ENCODE data around the gene MRPL45. TPM values are rescaled to one million over a fixed set of nuclear protein-coding genes. Genes with fewer than 3 reads are reported as not detected.
A peak's percentile ranks its signal among the peaks of the same experiment; 100 is the strongest.
"Not testable (repeated sequence)": the region's sequence is repeated elsewhere in the genome, so short reads cannot be mapped to it uniquely, and the experiment has no call there.

MRPL45 gene
- total RNA-seq (10 to 100 TPM; 16.9 to 19.5 TPM), polyA plus RNA-seq (10 to 100 TPM; 18.5 to 22.2 TPM)

DNA sequence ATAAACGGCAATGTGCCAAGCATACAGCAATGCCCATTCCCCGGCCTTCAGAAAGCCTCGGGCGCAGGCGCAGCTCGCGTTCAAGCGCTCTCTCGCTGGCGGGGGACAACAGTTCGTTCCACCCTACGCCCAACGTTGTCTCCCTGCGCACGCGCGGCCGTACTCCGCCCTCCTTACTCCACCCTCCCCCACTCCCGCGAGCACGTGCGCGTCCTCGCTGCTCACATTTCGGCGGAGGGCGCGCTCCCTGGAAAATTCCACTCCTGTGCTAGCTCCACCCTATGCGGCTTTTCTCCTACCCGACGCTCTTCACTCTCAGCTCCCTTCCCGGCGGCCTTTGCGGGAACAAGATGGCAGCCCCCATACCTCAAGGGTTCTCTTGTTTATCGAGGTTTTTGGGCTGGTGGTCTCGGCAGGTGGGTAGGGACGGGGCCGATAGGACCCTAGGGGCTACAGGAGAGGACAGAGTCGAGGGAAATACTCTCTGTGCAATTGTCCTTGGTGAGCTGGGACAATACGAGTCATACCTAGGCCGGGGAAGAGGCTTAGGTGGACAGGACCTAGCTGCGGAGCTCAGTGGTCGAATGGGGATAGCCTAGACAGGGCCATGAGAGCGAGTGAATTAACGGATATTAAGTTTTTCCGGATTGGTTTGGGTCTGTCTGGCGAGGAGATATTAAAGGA is at the start of gene MRPL45:
TSS of gene MRPL45 (plus strand) at position 335 of the 684 bp plus-strand sequence. CDS start at position 351, 16 bp downstream.
- not testable (repeated sequence) for H3K36me3 ChIP-seq (ENCODE audit: control insufficient read depth in 4 of 4, insufficient read depth in 3 of 4, low read depth in 1 of 4, low read length in 3 of 4); H3K4me1 ChIP-seq (ENCODE audit: control insufficient read depth in 4 of 4, insufficient read depth in 4 of 4, low read length in 3 of 4); H3K27me3 ChIP-seq (ENCODE audit: control insufficient read depth in 4 of 4, insufficient read depth in 4 of 4, low read length in 3 of 4); H3K9me3 ChIP-seq (ENCODE audit: control insufficient read depth in 4 of 4, low read length in 3 of 4)
- peak; percentile 97 for TF ChIP-seq YY1 (IDR thresholded peaks at IDR 0.05)
- TF ChIP-seq RXRA (IDR thresholded peaks at IDR 0.05): peak; percentile 38 to 67
- peak; percentile 9 for TF ChIP-seq NR2F2 (IDR thresholded peaks at IDR 0.05)
- TF ChIP-seq, protein P1, sequence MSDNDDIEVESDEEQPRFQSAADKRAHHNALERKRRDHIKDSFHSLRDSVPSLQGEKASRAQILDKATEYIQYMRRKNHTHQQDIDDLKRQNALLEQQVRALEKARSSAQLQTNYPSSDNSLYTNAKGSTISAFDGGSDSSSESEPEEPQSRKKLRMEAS (IDR thresholded peaks at IDR 0.05): peak; percentile 98
- TF ChIP-seq, protein P2, sequence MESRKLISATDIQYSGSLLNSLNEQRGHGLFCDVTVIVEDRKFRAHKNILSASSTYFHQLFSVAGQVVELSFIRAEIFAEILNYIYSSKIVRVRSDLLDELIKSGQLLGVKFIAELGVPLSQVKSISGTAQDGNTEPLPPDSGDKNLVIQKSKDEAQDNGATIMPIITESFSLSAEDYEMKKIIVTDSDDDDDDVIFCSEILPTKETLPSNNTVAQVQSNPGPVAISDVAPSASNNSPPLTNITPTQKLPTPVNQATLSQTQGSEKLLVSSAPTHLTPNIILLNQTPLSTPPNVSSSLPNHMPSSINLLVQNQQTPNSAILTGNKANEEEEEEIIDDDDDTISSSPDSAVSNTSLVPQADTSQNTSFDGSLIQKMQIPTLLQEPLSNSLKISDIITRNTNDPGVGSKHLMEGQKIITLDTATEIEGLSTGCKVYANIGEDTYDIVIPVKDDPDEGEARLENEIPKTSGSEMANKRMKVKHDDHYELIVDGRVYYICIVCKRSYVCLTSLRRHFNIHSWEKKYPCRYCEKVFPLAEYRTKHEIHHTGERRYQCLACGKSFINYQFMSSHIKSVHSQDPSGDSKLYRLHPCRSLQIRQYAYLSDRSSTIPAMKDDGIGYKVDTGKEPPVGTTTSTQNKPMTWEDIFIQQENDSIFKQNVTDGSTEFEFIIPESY (IDR thresholded peaks at IDR 0.05): peak; percentile 72
- TF ChIP-seq ATF3 (IDR thresholded peaks at IDR 0.05): peak; percentile 35
- TF ChIP-seq GABPA (IDR thresholded peaks at IDR 0.05 in 1 of 2, conservative IDR thresholded peaks at IDR 0.05 in 1 of 2): peak in 1 of 2 donors; percentile 60
- peak; percentile 18 to 54 for TF ChIP-seq HNF4A (conservative IDR thresholded peaks at IDR 0.05)
- TF ChIP-seq EGR1 (IDR thresholded peaks at IDR 0.05; ENCODE audit: low read depth in 2 of 2): peak in 1 of 2 donors; percentile 27
- TF ChIP-seq SP1 (IDR thresholded peaks at IDR 0.05): peak; percentile 88
- peak in 1 of 2 donors; percentile 13 for TF ChIP-seq RAD21 (IDR thresholded peaks at IDR 0.05)
- under 1% methylated on average over 48 of the region's 48 CpGs for WGBS
- H3K9ac ChIP-seq (ENCODE audit: low read depth in 1 of 2, low read length in 2 of 2): peak within 1 kb of the TSS; percentile 19 to 74
- peak within 1 kb of the TSS; percentile 58 to 80 (median 79) for H3K4me3 ChIP-seq (ENCODE audit: low read depth in 1 of 3, low read length in 3 of 3)
- peak within 1 kb of the TSS; percentile 61 to 63 for H3K27ac ChIP-seq (ENCODE audit: low read depth in 1 of 2, low read length in 2 of 2)
- peak; percentile 96 for DNase-seq (ENCODE audit: low spot score)

DNA sequence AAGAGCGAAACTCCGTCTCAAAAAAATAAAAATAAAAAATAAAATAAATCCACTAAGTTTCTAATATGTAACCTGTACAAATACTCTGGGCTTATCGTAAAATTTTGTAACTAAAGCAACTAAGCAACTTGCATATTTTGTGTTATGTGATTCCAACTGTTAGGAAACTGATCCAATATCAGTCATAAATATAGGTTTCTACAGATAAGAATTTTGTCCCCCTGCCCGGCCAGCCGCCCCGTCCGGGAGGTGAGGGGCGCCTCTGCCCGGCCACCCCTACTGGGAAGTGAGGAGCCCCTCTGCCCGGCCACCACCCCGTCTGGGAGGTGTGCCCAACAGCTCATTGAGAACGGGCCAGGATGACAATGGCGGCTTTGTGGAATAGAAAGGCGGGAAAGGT is 43.8 kb upstream of the MRPL45 start:
- not testable (repeated sequence) for H3K9ac ChIP-seq (ENCODE audit: low read depth in 1 of 2, low read length in 2 of 2); H3K4me3 ChIP-seq (ENCODE audit: low read depth in 1 of 3, low read length in 3 of 3); H3K27ac ChIP-seq (ENCODE audit: low read depth in 1 of 2, low read length in 2 of 2); H3K36me3 ChIP-seq (ENCODE audit: control insufficient read depth in 4 of 4, insufficient read depth in 3 of 4, low read depth in 1 of 4, low read length in 3 of 4); H3K4me1 ChIP-seq (ENCODE audit: control insufficient read depth in 4 of 4, insufficient read depth in 4 of 4, low read length in 3 of 4); DNase-seq (ENCODE audit: low spot score); H3K9me3 ChIP-seq (ENCODE audit: control insufficient read depth in 4 of 4, low read length in 3 of 4); H3K27me3 ChIP-seq (ENCODE audit: control insufficient read depth in 4 of 4, insufficient read depth in 4 of 4, low read length in 3 of 4)
- 92% methylated on average over 10 of the region's 14 CpGs for WGBS

- H3K27me3 ChIP-seq (ENCODE audit: control insufficient read depth in 4 of 4, insufficient read depth in 4 of 4, low read length in 3 of 4); H3K36me3 ChIP-seq (ENCODE audit: control insufficient read depth in 4 of 4, insufficient read depth in 3 of 4, low read depth in 1 of 4, low read length in 3 of 4); H3K4me3 ChIP-seq (ENCODE audit: low read depth in 1 of 3, low read length in 3 of 3); DNase-seq (ENCODE audit: low spot score); H3K9me3 ChIP-seq (ENCODE audit: control insufficient read depth in 4 of 4, low read length in 3 of 4); H3K27ac ChIP-seq (ENCODE audit: low read depth in 1 of 2, low read length in 2 of 2); H3K4me1 ChIP-seq (ENCODE audit: control insufficient read depth in 4 of 4, insufficient read depth in 4 of 4, low read length in 3 of 4); H3K9ac ChIP-seq (ENCODE audit: low read depth in 1 of 2, low read length in 2 of 2): not testable (repeated sequence)
- WGBS: 47% methylated on average over 2 of the region's 2 CpGs
Observed at GRCh38 chr17:38254357-38254756, 42.6 kb upstream of the MRPL45 start.

DNA sequence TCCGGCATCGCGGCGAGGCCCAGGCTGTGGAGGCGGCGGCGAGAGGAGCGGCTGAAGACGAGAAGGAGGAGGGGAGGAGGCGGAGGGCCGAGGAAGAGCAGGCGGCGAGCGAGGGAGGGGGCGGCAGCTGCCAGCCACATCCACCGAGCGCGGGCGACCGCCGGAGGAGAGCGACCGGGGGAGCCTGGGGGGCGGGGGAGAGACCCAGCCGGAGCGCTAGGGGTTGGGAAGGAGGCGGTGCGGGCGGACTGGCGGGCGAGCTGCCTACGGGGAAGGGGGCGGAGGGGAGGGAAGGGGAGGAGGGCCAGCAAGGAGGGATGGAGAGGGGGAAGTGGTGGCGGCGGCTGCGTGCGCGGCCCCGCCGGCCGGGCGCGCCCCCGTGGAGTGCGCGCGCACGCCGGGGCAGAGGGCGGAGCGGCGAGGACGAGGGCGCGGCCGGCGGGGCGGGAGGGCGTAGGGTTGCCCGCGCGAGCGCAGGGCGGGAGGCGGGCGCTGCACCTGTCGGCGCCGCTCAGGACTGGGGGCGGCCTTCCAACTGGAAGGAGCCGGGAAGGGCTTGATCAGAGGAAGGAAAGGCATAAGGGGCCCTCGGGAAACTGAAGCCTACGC is 39.9 kb upstream of the MRPL45 start:
- H3K27me3 ChIP-seq (ENCODE audit: control insufficient read depth in 4 of 4, insufficient read depth in 4 of 4, low read length in 3 of 4); H3K27ac ChIP-seq (ENCODE audit: low read depth in 1 of 2, low read length in 2 of 2); H3K36me3 ChIP-seq (ENCODE audit: control insufficient read depth in 4 of 4, insufficient read depth in 3 of 4, low read depth in 1 of 4, low read length in 3 of 4); H3K9me3 ChIP-seq (ENCODE audit: control insufficient read depth in 4 of 4, low read length in 3 of 4); H3K9ac ChIP-seq (ENCODE audit: low read depth in 1 of 2, low read length in 2 of 2); H3K4me1 ChIP-seq (ENCODE audit: control insufficient read depth in 4 of 4, insufficient read depth in 4 of 4, low read length in 3 of 4): not testable (repeated sequence)
- DNase-seq (ENCODE audit: low spot score): peak; percentile 80
- H3K4me3 ChIP-seq (ENCODE audit: low read depth in 1 of 3, low read length in 3 of 3): peak overlapping the region in 2 of 3 donors; percentile 40 to 46
- WGBS: under 1% methylated on average over 51 of the region's 73 CpGs

DNA sequence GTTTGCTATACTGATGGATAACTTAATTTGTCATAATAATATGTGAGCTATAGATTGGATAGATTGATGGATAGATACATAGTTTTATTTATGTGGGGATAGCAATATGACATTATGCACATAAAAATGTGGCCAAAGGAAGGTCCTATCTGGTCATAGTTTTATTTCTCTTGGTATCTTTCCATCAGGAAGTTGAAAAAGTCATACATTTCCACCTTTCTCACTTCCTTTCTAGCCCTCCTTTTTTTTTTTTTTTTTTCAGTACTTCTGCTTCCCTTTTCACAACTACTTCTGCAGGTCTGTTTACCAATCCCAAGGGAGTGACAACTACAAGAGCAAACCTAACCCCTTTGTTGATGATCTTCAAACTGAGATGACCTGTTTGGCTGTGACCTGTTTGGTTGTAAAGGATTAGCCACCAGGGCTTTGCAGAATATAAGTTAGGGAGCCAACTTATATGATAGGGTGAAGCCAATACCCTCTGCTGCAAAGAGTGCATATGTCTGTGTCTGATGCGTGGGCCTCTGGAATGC is 30.9 kb upstream of the MRPL45 start:
- not testable (repeated sequence) for H3K27ac ChIP-seq (ENCODE audit: low read depth in 1 of 2, low read length in 2 of 2); H3K4me1 ChIP-seq (ENCODE audit: control insufficient read depth in 4 of 4, insufficient read depth in 4 of 4, low read length in 3 of 4); H3K9me3 ChIP-seq (ENCODE audit: control insufficient read depth in 4 of 4, low read length in 3 of 4); H3K36me3 ChIP-seq (ENCODE audit: control insufficient read depth in 4 of 4, insufficient read depth in 3 of 4, low read depth in 1 of 4, low read length in 3 of 4); H3K4me3 ChIP-seq (ENCODE audit: low read depth in 1 of 3, low read length in 3 of 3); DNase-seq (ENCODE audit: low spot score); H3K9ac ChIP-seq (ENCODE audit: low read depth in 1 of 2, low read length in 2 of 2); H3K27me3 ChIP-seq (ENCODE audit: control insufficient read depth in 4 of 4, insufficient read depth in 4 of 4, low read length in 3 of 4)
- 100% methylated on average over 1 of the region's 1 CpG for WGBS

- H3K9me3 ChIP-seq (ENCODE audit: control insufficient read depth in 4 of 4, low read length in 3 of 4); H3K4me1 ChIP-seq (ENCODE audit: control insufficient read depth in 4 of 4, insufficient read depth in 4 of 4, low read length in 3 of 4); H3K27me3 ChIP-seq (ENCODE audit: control insufficient read depth in 4 of 4, insufficient read depth in 4 of 4, low read length in 3 of 4); H3K27ac ChIP-seq (ENCODE audit: low read depth in 1 of 2, low read length in 2 of 2); DNase-seq (ENCODE audit: low spot score); H3K4me3 ChIP-seq (ENCODE audit: low read depth in 1 of 3, low read length in 3 of 3); H3K36me3 ChIP-seq (ENCODE audit: control insufficient read depth in 4 of 4, insufficient read depth in 3 of 4, low read depth in 1 of 4, low read length in 3 of 4); H3K9ac ChIP-seq (ENCODE audit: low read depth in 1 of 2, low read length in 2 of 2): not testable (repeated sequence)
- WGBS: 98% methylated on average over 17 of the region's 17 CpGs
Observed at GRCh38 chr17:38266571-38266970, 30.4 kb upstream of the MRPL45 start.

Data from liver (tissue), 9 donors.